B cell (primary cell): Measurements from ENCODE around the gene C22orf15. TPM values are rescaled to one million over a fixed set of nuclear protein-coding genes. Genes with fewer than 3 reads are reported as not detected.

Experiments used
- ATAC-seq: fragments of 200-7000 bp; cut with Tn5 transposase; one replicate; pipeline ENCODE4 v1.10.0; 2021; ENCODE audit warnings: low read depth, mild to moderate bottlenecking, moderate number of reproducible peaks, moderate library complexity
- CTCF ChIA-PET: fragments of 350-600 bp; sonication (Branson Sonifier 250); formaldehyde crosslinking; loops from one replicate; lab custom pipeline; 2021; ENCODE audit warnings: antibody characterized with exemption, inconsistent platforms; lab: Charles Lee
- POLR2A ChIA-PET: fragments of 350-600 bp; sonication (Branson Sonifier 250); formaldehyde crosslinking; loops from one replicate; lab custom pipeline; 2021; ENCODE audit warnings: antibody characterized with exemption; lab: Charles Lee
- DNase-seq: peaks from one replicate; pipeline ENCODE4 v3.0.0; 2013
- H2AFZ ChIP-seq: 2 replicates; pipeline ENCODE4 v1.6.1; 2012; ENCODE audit warnings: mild to moderate bottlenecking, low read depth, low read length; ENCODE audit not compliant: insufficient read depth, poor library complexity, severe bottlenecking
- H3K27ac ChIP-seq, 2 donors: 1 replicate in 1 of 2; 2 replicates in 1 of 2; pipeline ENCODE4 v1.5.1; 2012 to 2013; ENCODE audit warnings: low read length in 2 of 2, mild to moderate bottlenecking in 2 of 2, moderate library complexity in 1 of 2
- H3K27me3 ChIP-seq, 4 experiments: fragments of 200-600 bp in 1 of 4; sonication (generic) in 1 of 4; replicated peaks in 1 of 4; 1 replicate in 2 of 4; 2 replicates in 2 of 4; pipeline versions ENCODE4 v1.6.1 to v1.7.0; 2013 to 2016; ENCODE audit warnings: low read length in 3 of 4, mild to moderate bottlenecking in 2 of 4, mixed read lengths in 1 of 4, moderate library complexity in 1 of 4; ENCODE audit not compliant: insufficient read depth in 4 of 4, control insufficient read depth in 3 of 4; ENCODE audit errors: control extremely low read depth in 1 of 4
- H3K36me3 ChIP-seq, 2 experiments: replicated peaks in 1 of 2; 1 replicate in 1 of 2; 2 replicates in 1 of 2; pipeline versions ENCODE4 v1.6.1 to v1.7.1; 2013; ENCODE audit warnings: low read length in 1 of 2; ENCODE audit not compliant: insufficient read depth in 2 of 2, control insufficient read depth in 1 of 2; ENCODE audit errors: control extremely low read depth in 1 of 2, extremely low read depth in 1 of 2
- H3K4me1 ChIP-seq, 2 donors: fragments of 200-600 bp in 1 of 2; sonication (generic) in 1 of 2; 1 replicate in 1 of 2; 2 replicates in 1 of 2; pipeline versions ENCODE4 v1.5.1 to v1.6.1; 2013 to 2017; ENCODE audit warnings: low read length in 2 of 2; ENCODE audit not compliant: control insufficient read depth in 2 of 2, insufficient read depth in 2 of 2
- H3K4me2 ChIP-seq: replicated peaks from 2 replicates; pipeline ENCODE3; 2012; ENCODE audit warnings: mild to moderate bottlenecking, low read depth, low read length; ENCODE audit not compliant: poor library complexity, severe bottlenecking
- H3K4me3 ChIP-seq, 5 experiments: fragments of 200-600 bp in 1 of 5; sonication (generic) in 1 of 5; 1 replicate in 3 of 5; 2 replicates in 2 of 5; pipeline versions ENCODE4 v1.5.1 to v1.7.0; 2011 to 2016; ENCODE audit warnings: low read length in 4 of 5, mild to moderate bottlenecking in 4 of 5, low read depth in 2 of 5, control low read depth in 1 of 5, moderate library complexity in 1 of 5; ENCODE audit not compliant: insufficient read depth in 1 of 5; ENCODE audit errors: control extremely low read depth in 1 of 5, extremely low read depth in 1 of 5
- H3K79me2 ChIP-seq: fragments of 200-600 bp; sonication (generic); one replicate; pipeline ENCODE4 v1.6.0; 2016; ENCODE audit warnings: low read length; ENCODE audit not compliant: control insufficient read depth, insufficient read depth
- H3K9ac ChIP-seq: fragments of 200-600 bp; sonication (generic); 2 replicates; pipeline ENCODE4 v1.6.1; 2017; ENCODE audit warnings: mild to moderate bottlenecking, low read length, moderate library complexity
- H3K9me3 ChIP-seq, 3 donors: one replicate each; pipeline versions ENCODE4 v1.6.1 to v1.7.1; 2013; ENCODE audit warnings: low read length in 2 of 3; ENCODE audit not compliant: control insufficient read depth in 2 of 3, insufficient read depth in 1 of 3; ENCODE audit errors: control extremely low read depth in 1 of 3
- H4K20me1 ChIP-seq: 2 replicates; pipeline ENCODE4 v1.6.0; 2012; ENCODE audit warnings: mild to moderate bottlenecking, low read length; ENCODE audit not compliant: insufficient read depth, control insufficient read depth, poor library complexity, severe bottlenecking
- H3K27ac Mint-ChIP-seq: one replicate; pipeline ENCODE4 v1.8.0; 2021; ENCODE audit warnings: mixed read lengths
- H3K27me3 Mint-ChIP-seq: one replicate; pipeline ENCODE4 v1.8.0; 2021; ENCODE audit warnings: mixed read lengths
- H3K4me1 Mint-ChIP-seq: one replicate; pipeline ENCODE4 v1.8.0; 2021; ENCODE audit warnings: mixed read lengths
- H3K4me3 Mint-ChIP-seq: one replicate; pipeline ENCODE4 v1.8.0; 2021; ENCODE audit warnings: mixed read lengths
- H3K9me3 Mint-ChIP-seq: one replicate; pipeline ENCODE4 v1.8.0; 2022; ENCODE audit warnings: mixed read lengths; ENCODE audit not compliant: insufficient read depth
- CTCF ChIP-seq: fragments of 200-600 bp; IDR thresholded peaks from one replicate; pipeline ENCODE4 v1.8.0; 2022; ENCODE audit warnings: antibody characterized with exemption, mild to moderate bottlenecking
- EZH2 ChIP-seq: IDR thresholded peaks from 2 replicates; pipeline ENCODE4 v1.6.1; 2012; ENCODE audit warnings: borderline replicate concordance, low read depth, mild to moderate bottlenecking, moderate library complexity, low read length; ENCODE audit not compliant: insufficient read depth, poor library complexity, severe bottlenecking
- WGBS: methylation state at CpG from one replicate; pipeline ENCODE4 v1.1.5; 2013; ENCODE audit warnings: missing lambda C conversion rate; ENCODE audit not compliant: insufficient coverage; 5-methylcytosine and 5-hydroxymethylcytosine counted together
- intact Hi-C: fragments of 100-400 bp; cut with micrococcal nuclease; formaldehyde crosslinking; loops from one replicate; pipeline ENCODE4 v1.10.0; 2022
- polyA plus RNA-seq: library from polyadenylated mRNA; depleted of rRNA; stranded (reverse); fragments of >200 nt; gene quantifications from 2 replicates; pipeline ENCODE4 v1.2.3, GENCODE V29; 2012
- total RNA-seq, 2 donors: library from RNA; stranded (reverse); fragments of 120-200 nt in 1 of 2; gene quantifications; 1 replicate in 1 of 2; 2 replicates in 1 of 2; pipeline versions ENCODE4 v1.2.3 to v1.2.4, GENCODE V29; 2013 to 2022

Gene C22orf15
- total and polyA plus RNA-seq, 2 donors (not counting 1 experiment from before 2014, with no cell fraction given) = 0.61 to 0.81 TPM

- ATAC-seq (no peak), DNase-seq (no peak)
- H3K79me2 ChIP-seq = peaks cover 44% of the 10 kb centered on the region
- H2AFZ ChIP-seq = no peak overlapping the region
- no peak overlapping the region for H3K4me2 ChIP-seq
- H3K27ac ChIP-seq = no peak overlapping the region
- no peak overlapping the region for H3K9ac ChIP-seq
- POLR2A ChIA-PET = no interaction called here
- peaks cover 42% of the 10 kb centered on the region for H3K4me1 Mint-ChIP-seq
- intact Hi-C loops = no loop called here
- no peaks in the 10 kb centered on the region for H3K9me3 Mint-ChIP-seq
- CTCF ChIA-PET = no interaction called here
- no peak overlapping the region for H3K4me3 ChIP-seq
- H3K4me3 Mint-ChIP-seq = no peak overlapping the region
- no peaks in the 10 kb centered on the region for H3K27me3 ChIP-seq
- WGBS = 98% methylated on average over 4 of the region's 5 CpGs
- H3K27me3 Mint-ChIP-seq = no peaks in the 10 kb centered on the region
- H3K36me3 ChIP-seq = peaks cover 0 to 55% of the 10 kb centered on the region in 2 experiments
- no peaks in the 10 kb centered on the region for H3K9me3 ChIP-seq
- peak overlapping the region; percentile 63 for H3K27ac Mint-ChIP-seq
- TF ChIP-seq EZH2 = no peak
- no peak for TF ChIP-seq CTCF
- H3K4me1 ChIP-seq = peaks cover 33 to 36% of the 10 kb centered on the region in 2 donors
- H4K20me1 ChIP-seq = peaks cover 21% of the 10 kb centered on the region
Observed at GRCh38 chr22:23796461-23796860, 33.7 kb downstream of the C22orf15 start.

- Mint-ChIP-seq H3K4me3 (peak overlapping the region; percentile 81), H3K27me3 (no peaks in the 10 kb centered on the region), H3K4me1 (peaks cover 70% of the 10 kb centered on the region), H3K9me3 (no peaks in the 10 kb centered on the region), H3K27ac (peak overlapping the region; percentile 96)
- POLR2A ChIA-PET = interaction anchor here (0.7 to 4.2 kb wide), 13 partner anchors 13 to 84 kb away, joined by 3 to 26 read pairs (median 5); partner anchors contain the start of genes DERL3, MMP11 and SLC2A11
- Histone ChIP-seq H3K36me3 (peaks cover 7 to 57% of the 10 kb centered on the region in 2 experiments), H3K9ac (peak overlapping the region; percentile 29), H2AFZ (peak overlapping the region; percentile 27), H4K20me1 (no peaks in the 10 kb centered on the region), H3K27ac (peak overlapping the region; percentile 92 to 93), H3K79me2 (peaks cover 46% of the 10 kb centered on the region), H3K4me3 (peak overlapping the region in 4 of 5 experiments; percentile 0 to 44 (median 4)), H3K4me1 (peaks cover 63 to 76% of the 10 kb centered on the region in 2 donors), H3K27me3 (no peaks in the 10 kb centered on the region), H3K9me3 (no peaks in the 10 kb centered on the region), H3K4me2 (peak overlapping the region; percentile 61)
- CTCF ChIA-PET = interaction anchor here (1.3 to 2.4 kb wide), 8 partner anchors 20 to 51 kb away, joined by 3 to 11 read pairs (median 6); partner anchors contain the start of gene DERL3
- ATAC-seq (peak; percentile 70), DNase-seq (peak; percentile 89)
- 24% methylated on average over 18 of the region's 18 CpGs for WGBS
- intact Hi-C loops = loop anchor here (1.0 to 10.0 kb wide), 6 partner anchors 13 to 754 kb away; partner anchors contain the start of genes CHCHD10, DERL3, GUCD1 and SNRPD3
- TF ChIP-seq CTCF (no peak), EZH2 (no peak)
Observed at GRCh38 chr22:23800297-23801237, 37.8 kb downstream of the C22orf15 start.
